Hippocampal formation (tissue), 2 donors: ENCODE measurements around the gene MIB1.
A peak's percentile ranks its signal among the peaks of the same experiment; 100 is the strongest.

Experiments used
- DNase-seq, 2 donors: peaks; one replicate each; lab custom pipeline; 2025; lab: John Stamatoyannopoulos, UW

The MIB1 gene

GRCh38 chr18:21815101-21815500 is 74.5 kb downstream of the MIB1 start:
- no peak for DNase-seq

GRCh38 chr18:21820033-21820810 is 79.6 kb downstream of the MIB1 start:
- DNase-seq, result peak in 1 of 2 donors; percentile 32

GRCh38 chr18:21820811-21821143 is 80.2 kb downstream of the MIB1 start:
- DNase-seq, result no peak

GRCh38 chr18:21823848-21824247 is 83.3 kb downstream of the MIB1 start:
- no peak for DNase-seq

GRCh38 chr18:21826196-21826595 is 85.6 kb downstream of the MIB1 start:
- DNase-seq, result no peak

GRCh38 chr18:21826641-21827302 is 86.2 kb downstream of the MIB1 start:
- DNase-seq, result no peak

GRCh38 chr18:21830532-21830931 is 89.9 kb downstream of the MIB1 start:
- DNase-seq, result no peak

GRCh38 chr18:21831413-21831831 is 90.8 kb downstream of the MIB1 start:
- DNase-seq, result peak; percentile 13 to 53

- DNase-seq, result no peak
Measured at GRCh38 chr18:21833604-21834298, 93.2 kb downstream of the MIB1 start.

- DNase-seq, result no peak
Measured at GRCh38 chr18:21834299-21834660, 93.7 kb downstream of the MIB1 start.

GRCh38 chr18:21841570-21841969 is 101.0 kb downstream of the MIB1 start:
- no peak for DNase-seq

- DNase-seq, result no peak
Measured at GRCh38 chr18:21843341-21843740, 102.7 kb downstream of the MIB1 start.

- DNase-seq, result peak in 1 of 2 donors; percentile 29
Measured at GRCh38 chr18:21851327-21851961, 110.9 kb downstream of the MIB1 start.

GRCh38 chr18:21853016-21853415 is 112.4 kb downstream of the MIB1 start:
- no peak for DNase-seq

- DNase-seq, result no peak
Measured at GRCh38 chr18:21853775-21854552, 113.4 kb downstream of the MIB1 start.

GRCh38 chr18:21855432-21855831 is 114.8 kb downstream of the MIB1 start:
- DNase-seq, result no peak

- no peak for DNase-seq
Measured at GRCh38 chr18:21857871-21858270, 117.3 kb downstream of the MIB1 start.

- no peak for DNase-seq
Measured at GRCh38 chr18:21858544-21858943, 118.0 kb downstream of the MIB1 start.

GRCh38 chr18:21864386-21864785 is 123.8 kb downstream of the MIB1 start:
- DNase-seq, result no peak

GRCh38 chr18:21865043-21865442 is 124.5 kb downstream of the MIB1 start:
- no peak for DNase-seq

- DNase-seq, result no peak
Measured at GRCh38 chr18:21868770-21869169, 128.2 kb downstream of the MIB1 start.

- no peak for DNase-seq
Measured at GRCh38 chr18:21889570-21889969, 149.0 kb downstream of the MIB1 start.
